Measurements from ENCODE around the gene INCENP. TPM values are rescaled to one million over a fixed set of nuclear protein-coding genes. Genes with fewer than 3 reads are reported as not detected.

INCENP gene
- total and polyA plus RNA-seq, 2 of the 13 experiments (the other 11 are each of a cell fraction or from before 2014, with no cell fraction given), result 14.1 to 37.3 TPM

- no peak for TF ChIP-seq ZNF841 (CRISPR knock-in tag; IDR thresholded peaks at IDR 0.05; ENCODE audit: borderline replicate concordance)
- peak; percentile 78 for TF ChIP-seq MYC (CRISPR knock-in tag; IDR thresholded peaks at IDR 0.05; ENCODE audit: borderline replicate concordance)
- TF ChIP-seq ZFP91 (CRISPR knock-in tag; IDR thresholded peaks at IDR 0.05; ENCODE audit: borderline replicate concordance), result peak; percentile 54; the same call in 1 of the 2 replicates
- TF ChIP-seq PHF8 (CRISPR knock-in tag; IDR thresholded peaks at IDR 0.05), result peak; percentile 89
- TF ChIP-seq NFIC (IDR thresholded peaks at IDR 0.05; ENCODE audit: low read length), result no peak
- peak; percentile 93 for TF ChIP-seq FOXM1 (CRISPR knock-in tag; IDR thresholded peaks at IDR 0.05)
- 0 out of 2 replicates have a peak, but pooled peaks have one; percentile 41 for TF ChIP-seq POGZ (CRISPR knock-in tag; IDR thresholded peaks at IDR 0.05)
- TF ChIP-seq CREB1 (IDR thresholded peaks at IDR 0.05), result peak; percentile 73
- TF ChIP-seq CREB1 (CRISPR knock-in tag; IDR thresholded peaks at IDR 0.05), result peak; percentile 88
- peak; percentile 47 for TF ChIP-seq POLR2AphosphoS5 (IDR thresholded peaks at IDR 0.05; ENCODE audit: low read depth, low read length)
- TF ChIP-seq SP1 (IDR thresholded peaks at IDR 0.05), result no peak
- no peak for TF ChIP-seq SP1 (CRISPR knock-in tag; IDR thresholded peaks at IDR 0.05)
- TF ChIP-seq XRCC5 (optimal IDR thresholded peaks at IDR 0.05; ENCODE audit: low read length), result peak; percentile 54
- peak; percentile 48; the same call in 1 of the 2 replicates for TF ChIP-seq HOXA3 (CRISPR knock-in tag; IDR thresholded peaks at IDR 0.05)
- peak; percentile 79; the same call in 1 of the 2 replicates for TF ChIP-seq DMAP1 (CRISPR knock-in tag; IDR thresholded peaks at IDR 0.05)
- peak; percentile 24; the same call in 1 of the 2 replicates for TF ChIP-seq GATA4 (IDR thresholded peaks at IDR 0.05; ENCODE audit: borderline replicate concordance, low read depth)
- TF ChIP-seq ZSCAN12 (CRISPR knock-in tag; IDR thresholded peaks at IDR 0.05), result 0 out of 2 replicates have a peak, but pooled peaks have one; percentile 10
- TF ChIP-seq E2F1 (CRISPR knock-in tag; IDR thresholded peaks at IDR 0.05), result peak; percentile 98
- no peak for TF ChIP-seq ZBTB20 (CRISPR knock-in tag; IDR thresholded peaks at IDR 0.05; ENCODE audit: borderline replicate concordance, low read depth)
- TF ChIP-seq NFYB (CRISPR knock-in tag; IDR thresholded peaks at IDR 0.05), result peak; percentile 95
- peak; percentile 86 for TF ChIP-seq ZNF263 (CRISPR knock-in tag; IDR thresholded peaks at IDR 0.05)
- peak; percentile 91 for TF ChIP-seq ZFX (CRISPR knock-in tag; IDR thresholded peaks at IDR 0.05; ENCODE audit: low read depth)
- TF ChIP-seq SOX6 (IDR thresholded peaks at IDR 0.05), result no peak
- TF ChIP-seq SOX6 (CRISPR knock-in tag; IDR thresholded peaks at IDR 0.05), result no peak
- peak; percentile 63 for TF ChIP-seq PHF20 (CRISPR knock-in tag; IDR thresholded peaks at IDR 0.05)
- TF ChIP-seq RBM39 (IDR thresholded peaks at IDR 0.05; ENCODE audit: low read depth, low read length, poor library complexity, severe bottlenecking), result peak; percentile 22
- TF ChIP-seq NCOA1 (CRISPR knock-in tag; IDR thresholded peaks at IDR 0.05), result no peak
- no peak for TF ChIP-seq ZSCAN29 (CRISPR knock-in tag; conservative IDR thresholded peaks at IDR 0.05)
- TF ChIP-seq ISX (CRISPR knock-in tag; conservative IDR thresholded peaks at IDR 0.05), result 0 out of 2 replicates have a peak, but pooled peaks have one; percentile 50
- TF ChIP-seq NR2C2 (CRISPR knock-in tag; IDR thresholded peaks at IDR 0.05; ENCODE audit: borderline replicate concordance), result peak; percentile 95
- 0 out of 2 replicates have a peak, but pooled peaks have one; percentile 24 for TF ChIP-seq TOPORS (CRISPR knock-in tag; IDR thresholded peaks at IDR 0.05)
- peak; percentile 79 for TF ChIP-seq ELF3 (CRISPR knock-in tag; IDR thresholded peaks at IDR 0.05)
- peak; percentile 67; the same call in 1 of the 2 replicates for TF ChIP-seq TMF1 (CRISPR knock-in tag; IDR thresholded peaks at IDR 0.05; ENCODE audit: low read depth)
Observed at GRCh38 chr11:62123669-62124185, at the start of gene INCENP (continued).

All from HepG2 (cell line).